CD4-positive, alpha-beta T cell treated with Interleukin-12 subunit alpha and Interleukin-12 subunit beta, for 1 hour (primary cell): Measurements from ENCODE around the gene C16orf95.
"Not testable (repeated sequence)": the region's sequence is repeated elsewhere in the genome, so short reads cannot be mapped to it uniquely, and the experiment has no call there.

Experiments used
- DNase-seq: peaks from one replicate; pipeline ENCODE4 v3.0.0-alpha.2; 2020

Gene C16orf95

DNA sequence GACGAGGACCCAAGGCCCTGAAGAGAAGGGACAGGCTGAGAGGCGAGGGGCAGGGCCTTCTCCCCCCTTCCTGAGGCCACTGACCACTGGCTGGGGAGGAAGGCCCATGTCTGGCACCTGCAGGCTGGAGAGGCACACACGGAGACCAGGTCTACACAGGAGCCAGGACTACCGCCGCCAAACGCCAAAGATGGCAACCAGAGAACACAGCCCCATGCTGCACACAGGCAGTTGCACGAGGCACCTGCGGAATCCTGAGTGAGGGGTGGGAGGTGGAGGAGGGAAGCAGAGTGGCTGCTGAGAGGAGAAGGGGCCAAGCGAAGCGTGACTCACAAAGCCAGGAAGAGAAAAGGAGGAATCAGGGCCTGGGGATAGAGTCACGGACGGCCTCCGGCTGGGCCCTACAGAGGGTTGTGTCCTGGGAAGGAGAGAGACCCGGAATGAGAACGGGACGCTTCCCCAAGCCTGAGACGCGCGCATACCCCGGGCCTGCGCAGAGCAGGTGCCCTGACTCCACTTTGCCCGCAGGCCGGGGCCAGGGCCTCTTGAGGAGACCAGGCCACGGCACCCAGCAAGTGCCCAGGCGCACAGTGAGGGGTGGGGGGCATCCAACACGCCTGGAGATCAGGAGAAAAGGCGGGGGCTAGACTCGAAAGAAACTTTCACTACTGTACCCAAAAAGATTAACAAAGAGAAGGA is 28.7 kb upstream of the C16orf95 start:
- DNase-seq: no peak

DNA sequence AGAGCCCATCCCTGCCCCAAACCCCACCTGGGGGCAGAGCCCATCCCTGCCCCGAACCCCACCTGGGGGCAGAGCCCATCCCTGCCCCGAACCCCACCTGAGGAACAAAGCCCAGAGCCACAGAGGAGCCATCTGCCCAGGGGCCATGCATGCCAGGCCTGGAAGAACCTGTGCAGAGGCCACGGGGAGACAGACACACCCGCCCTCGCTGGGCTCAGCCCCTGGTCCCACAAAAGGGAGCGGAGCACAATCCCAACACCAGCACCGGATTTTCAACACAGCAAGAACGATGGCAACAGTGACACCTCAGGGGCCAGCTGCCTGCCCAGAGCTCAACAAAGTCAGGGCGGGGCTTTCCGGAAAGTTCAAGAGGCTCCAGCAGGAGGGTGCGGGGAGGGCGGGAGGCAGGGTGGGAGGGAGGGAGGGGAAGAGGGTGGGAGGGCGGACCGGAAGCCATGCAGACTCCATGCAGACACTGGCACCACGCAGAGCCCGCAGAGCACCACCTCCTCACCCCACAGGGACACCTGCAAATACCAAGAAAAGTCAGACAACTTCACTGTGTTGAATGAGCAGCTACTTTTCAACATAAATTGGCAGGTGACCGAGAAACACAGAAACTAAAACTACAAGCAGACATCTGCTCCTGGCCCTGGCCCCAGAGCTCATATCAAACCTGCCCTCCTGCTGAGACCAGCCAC is 27.9 kb upstream of the C16orf95 start:
- peak; percentile 64 for DNase-seq

DNA sequence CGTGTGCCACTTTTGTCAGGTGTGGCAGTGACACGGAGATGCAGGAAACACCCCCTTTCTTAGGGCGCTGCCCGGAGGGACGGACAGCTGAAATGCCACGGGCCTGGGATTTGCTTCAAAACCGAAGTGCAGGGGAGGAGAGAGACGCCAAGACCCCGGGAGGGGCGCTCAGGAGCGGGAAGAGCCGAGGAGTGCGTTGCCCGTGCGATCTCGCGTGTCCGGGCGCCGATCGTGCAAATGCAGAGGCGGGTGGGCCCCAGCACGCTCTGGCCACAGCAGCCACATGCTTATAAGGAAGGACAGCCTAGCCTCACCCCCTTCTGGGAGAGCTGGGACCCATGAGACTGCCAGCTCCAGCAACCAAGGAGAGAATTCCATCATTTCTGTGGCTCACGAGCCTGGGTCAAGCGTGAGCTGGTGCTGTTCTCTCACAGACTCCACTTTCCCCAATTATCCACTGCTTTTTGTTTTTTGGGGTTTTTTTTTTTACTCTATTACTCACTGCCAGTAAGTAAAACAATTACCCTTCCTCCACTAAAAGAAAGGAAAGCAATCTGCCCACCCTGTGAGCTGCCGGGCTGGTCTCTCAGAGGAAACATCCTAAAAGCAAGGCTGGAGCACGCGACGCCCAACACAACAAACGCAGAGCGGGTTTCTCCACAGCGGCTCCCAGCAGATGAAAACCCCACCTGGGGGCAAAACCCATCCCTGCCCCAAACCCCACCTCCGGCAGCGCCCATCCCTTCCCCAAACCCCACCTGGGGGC is 27.2 kb upstream of the C16orf95 start:
- DNase-seq: no peak

DNA sequence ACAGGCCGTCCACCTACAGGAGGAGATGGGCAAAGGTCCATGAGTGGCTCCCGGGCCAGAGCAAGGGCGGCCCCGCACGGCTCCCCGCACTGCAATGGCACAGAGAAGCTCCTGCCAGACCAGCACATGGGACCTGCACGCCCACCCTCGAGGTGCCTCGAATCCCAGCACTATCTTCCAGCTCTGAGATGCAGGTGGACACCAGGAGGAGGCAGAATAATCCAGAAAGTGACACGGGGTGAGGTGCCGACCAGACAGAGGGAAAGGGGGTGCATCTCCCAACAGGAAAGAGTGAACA is 26.5 kb upstream of the C16orf95 start:
- no peak for DNase-seq

DNA sequence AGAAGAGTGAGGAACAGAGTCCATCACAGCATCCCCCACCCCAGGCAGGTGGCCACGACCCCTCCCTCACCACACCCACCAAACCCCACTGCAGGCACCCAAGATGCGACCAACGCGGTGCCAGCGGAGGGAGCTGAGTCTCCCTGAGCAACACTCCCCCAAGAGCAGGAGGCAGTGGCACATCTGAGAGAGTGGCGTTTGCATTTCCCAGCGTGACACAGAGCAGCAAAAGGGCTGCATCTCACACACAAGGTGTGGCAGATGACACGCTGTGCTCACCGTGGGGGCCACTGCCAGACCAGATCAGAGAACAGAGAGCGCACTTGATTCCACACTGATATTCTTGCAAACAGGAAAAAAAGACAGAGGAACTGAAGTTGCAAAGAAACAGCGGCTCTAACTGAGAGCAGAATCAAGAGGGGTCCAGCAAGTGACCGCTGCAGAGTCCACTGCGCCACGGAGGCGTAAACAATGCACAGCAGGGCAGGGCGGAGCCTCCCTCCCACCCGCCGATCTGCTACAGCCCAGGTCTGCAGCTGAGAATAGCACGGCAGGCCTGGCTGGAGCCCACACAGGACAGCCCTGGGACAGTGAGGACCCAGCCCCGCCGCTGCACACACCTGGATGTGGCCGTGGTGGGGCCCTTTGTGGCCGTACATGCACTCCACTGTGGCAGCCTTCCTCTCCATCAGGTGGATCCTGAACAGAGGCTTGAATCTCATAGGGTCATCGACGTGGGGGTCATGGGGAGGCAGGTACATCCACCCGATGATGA is 26.0 kb upstream of the C16orf95 start:
- DNase-seq: no peak

DNA sequence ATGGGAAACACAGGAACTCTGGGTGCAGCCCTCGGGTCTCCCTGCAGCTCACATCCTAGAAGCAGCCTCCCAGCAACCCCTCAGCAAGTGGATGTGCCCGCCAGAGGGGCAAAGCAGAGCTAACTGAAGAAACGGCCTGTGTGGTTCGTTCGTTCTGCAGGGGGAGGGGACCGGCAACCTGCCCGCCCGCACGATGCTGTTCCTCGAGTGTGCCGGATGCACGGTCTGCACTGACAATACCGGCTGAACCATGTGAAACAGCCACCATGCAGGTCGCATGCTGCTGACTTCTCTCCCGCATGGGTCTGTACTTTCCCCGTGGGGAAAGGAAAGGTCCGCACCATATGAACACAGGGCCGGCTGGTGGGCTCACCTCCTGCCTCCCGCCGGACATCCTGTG is 25.3 kb upstream of the C16orf95 start:
- no peak for DNase-seq

DNA sequence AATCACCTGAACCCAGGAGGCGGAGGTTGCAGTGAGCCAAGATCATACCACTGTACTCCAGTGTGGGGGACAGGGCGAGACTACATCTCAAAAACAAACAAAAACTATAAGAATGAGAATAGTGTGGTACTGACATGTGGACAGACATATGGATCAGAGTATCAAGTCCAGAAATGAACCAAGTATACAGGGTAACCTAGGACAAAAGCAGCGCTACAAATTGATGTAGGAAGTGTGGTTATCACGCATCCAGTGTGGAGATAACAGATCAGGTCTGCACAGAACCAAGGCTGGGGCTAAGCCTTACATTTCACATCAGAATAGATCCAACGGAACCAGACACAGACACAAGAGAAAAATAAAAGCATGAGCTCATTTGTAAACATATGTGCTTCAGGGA is 23.0 kb upstream of the C16orf95 start:
- DNase-seq: no peak

DNA sequence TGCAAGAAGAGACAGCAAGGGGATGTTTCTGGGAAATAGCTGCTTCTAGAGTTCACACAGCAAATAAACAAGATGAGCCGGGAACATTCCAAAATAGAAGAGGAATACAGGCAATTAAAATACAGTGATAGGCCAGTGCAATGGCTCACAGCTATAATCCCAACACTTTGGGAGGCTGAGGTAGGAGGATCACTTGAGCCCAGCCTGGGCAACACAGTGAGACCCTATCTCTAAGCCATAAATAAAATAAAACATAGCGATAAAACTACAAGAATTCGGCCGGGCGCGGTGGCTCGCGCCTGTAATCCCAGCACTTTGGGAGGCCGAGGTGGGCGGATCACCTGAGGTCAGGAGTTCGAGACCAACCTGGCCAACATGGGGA is 22.5 kb upstream of the C16orf95 start:
- not testable (repeated sequence) for DNase-seq

DNA sequence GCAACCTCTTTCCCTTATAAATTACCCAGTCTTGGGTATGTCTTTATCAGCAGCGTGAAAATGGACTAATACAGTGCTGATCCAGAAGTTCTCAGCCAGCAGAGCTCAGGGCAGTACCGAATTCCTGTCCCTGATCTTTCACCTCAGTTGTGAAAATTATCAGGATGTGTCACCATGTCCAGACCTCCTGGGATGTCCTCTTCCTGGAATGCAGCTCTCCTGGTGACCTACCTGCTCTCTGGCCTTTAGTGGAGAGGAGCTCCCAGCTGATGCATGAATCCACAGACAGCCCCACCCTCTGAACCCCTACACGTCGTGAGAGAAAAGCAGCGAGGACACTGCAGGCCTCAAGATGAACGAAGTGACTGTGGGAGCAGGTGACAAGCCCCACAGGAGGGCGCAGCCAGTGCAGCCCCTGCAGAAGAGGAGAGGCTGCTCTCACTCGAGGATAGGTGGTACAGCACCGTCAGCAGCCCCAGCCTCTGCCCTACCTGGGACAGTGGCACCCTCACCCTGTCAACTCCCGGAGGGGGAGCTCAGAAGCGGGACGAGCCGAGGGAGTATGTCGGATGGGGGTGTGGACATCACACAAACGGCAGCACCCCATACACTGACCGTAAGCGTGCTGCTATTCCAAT is 22.0 kb upstream of the C16orf95 start:
- DNase-seq: no peak

DNA sequence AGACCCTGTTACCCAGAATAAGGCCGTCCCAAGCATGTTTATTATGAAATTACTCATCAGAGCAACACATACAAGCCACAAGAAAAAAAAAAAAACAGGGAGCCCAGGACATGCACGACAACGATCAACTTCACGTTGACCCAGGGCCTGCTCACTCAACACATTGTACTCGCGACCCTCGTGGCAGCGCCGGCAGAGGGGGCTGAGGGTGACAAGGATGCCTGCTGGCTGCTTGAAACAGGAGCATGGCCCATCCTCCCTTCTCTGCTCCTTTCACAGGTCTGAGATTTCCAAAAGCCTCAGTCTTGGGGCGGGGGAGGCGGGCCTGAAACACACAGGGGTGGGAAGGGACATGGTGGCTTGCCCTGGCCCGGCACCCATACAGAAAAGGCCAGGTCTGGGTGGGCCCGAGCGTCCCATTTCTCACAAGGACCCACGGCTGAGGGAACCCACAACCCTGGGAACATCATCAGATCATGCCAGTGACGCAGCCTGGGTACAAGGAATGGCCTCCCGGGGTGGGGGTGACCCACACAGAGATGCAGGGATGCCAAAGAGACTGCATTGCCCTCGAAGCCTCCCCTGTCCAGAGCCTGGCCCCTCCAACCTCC is 21.1 kb upstream of the C16orf95 start:
- no peak for DNase-seq

DNA sequence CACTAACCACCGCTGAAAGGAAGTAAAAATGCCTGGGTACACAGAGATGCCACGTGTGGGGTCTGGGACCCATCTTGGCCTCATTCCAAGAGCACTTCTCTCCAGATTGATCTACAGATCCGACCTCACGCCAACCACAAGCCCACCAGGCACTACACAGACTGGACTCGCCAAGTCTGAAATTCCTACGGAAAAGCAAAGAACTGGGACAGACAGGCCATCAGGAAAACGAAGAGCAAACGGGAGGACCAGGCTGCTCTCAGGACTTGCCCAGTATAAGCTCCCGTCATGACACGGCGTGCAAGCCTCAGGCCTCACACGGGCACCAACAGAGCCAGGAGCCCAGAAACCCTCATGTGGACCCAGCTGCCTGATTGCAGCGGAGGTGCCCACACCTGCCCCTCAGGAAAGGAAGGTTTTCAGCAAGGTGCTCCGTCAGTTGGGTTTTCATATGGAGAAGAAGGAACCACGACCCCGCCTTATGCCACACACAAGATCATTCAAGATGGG is 20.1 kb upstream of the C16orf95 start:
- DNase-seq: no peak

DNA sequence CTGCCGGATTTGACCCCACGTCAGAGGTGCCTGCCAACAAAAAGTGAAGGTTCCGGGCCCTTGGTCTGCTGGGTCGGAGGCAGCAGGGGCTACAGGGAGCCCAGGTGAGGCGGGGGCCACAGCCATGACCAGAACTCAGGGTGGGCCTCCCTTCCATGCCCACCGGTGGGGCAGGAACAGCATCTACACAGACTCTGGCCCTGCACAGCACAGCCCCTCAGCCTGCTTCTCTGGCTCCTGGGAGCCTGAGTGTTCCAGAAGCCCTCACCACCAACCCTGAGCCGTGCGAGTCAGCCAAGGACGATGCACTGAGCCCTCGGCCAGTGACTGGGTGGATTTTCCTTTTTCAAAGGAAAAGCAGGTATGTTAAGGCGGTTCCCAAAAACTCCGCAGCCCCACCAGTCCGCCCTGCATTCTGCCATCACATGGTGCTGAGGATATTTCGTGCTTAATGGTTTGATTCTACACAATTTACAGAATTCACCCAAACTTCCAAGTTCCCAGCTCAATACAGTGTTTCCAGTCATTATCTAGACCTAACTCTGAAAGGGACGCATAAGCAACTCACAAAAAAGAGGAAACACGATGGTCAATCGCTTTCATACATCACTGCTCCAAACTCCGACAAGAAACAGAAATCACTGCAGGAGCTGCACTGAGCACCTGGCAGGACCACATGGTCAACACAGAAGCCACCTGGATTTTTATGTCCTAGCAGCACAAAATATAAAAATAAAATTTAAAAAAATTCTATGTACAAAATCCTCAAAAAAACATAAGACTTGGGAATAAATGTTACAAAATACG is 19.4 kb upstream of the C16orf95 start:
- no peak for DNase-seq

DNA sequence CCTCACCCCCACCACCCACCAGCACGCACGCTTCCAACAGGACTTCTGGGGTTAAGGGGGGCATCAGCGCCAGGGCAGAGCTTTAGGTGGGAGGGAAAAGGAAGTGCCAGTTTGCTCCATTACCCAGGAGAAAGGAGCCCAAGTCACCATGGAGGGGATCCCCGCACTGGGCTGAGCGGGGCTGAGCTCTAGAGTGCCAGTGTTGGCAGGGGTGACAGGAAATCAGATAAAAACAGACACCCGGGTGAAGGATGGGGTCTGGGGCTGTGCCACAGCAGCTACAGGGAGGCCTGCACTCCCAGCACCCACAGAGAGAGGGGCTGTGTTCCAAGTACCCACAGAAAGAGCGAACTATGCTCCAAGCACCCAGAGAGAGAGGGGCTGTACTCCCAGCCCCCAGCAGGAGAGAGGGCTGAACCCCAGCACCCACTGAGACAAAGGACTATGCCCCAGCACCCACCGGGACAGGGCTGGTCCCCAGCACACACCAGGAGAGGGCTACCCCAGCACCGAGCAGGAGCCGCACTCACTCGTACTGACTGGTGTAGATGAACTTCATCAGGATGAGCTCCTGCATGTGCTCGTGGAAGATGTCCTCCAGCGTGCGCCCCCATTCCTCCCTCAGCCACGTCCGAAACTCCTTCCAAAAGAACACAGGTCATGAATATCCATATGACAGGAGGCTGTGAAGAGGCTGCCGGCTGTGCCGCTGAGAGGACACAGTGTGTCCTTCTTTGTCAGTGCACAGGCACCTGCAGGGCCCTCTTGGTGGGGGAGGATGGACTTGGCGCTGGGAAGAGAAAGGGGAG is 18.6 kb upstream of the C16orf95 start:
- DNase-seq: no peak

DNA sequence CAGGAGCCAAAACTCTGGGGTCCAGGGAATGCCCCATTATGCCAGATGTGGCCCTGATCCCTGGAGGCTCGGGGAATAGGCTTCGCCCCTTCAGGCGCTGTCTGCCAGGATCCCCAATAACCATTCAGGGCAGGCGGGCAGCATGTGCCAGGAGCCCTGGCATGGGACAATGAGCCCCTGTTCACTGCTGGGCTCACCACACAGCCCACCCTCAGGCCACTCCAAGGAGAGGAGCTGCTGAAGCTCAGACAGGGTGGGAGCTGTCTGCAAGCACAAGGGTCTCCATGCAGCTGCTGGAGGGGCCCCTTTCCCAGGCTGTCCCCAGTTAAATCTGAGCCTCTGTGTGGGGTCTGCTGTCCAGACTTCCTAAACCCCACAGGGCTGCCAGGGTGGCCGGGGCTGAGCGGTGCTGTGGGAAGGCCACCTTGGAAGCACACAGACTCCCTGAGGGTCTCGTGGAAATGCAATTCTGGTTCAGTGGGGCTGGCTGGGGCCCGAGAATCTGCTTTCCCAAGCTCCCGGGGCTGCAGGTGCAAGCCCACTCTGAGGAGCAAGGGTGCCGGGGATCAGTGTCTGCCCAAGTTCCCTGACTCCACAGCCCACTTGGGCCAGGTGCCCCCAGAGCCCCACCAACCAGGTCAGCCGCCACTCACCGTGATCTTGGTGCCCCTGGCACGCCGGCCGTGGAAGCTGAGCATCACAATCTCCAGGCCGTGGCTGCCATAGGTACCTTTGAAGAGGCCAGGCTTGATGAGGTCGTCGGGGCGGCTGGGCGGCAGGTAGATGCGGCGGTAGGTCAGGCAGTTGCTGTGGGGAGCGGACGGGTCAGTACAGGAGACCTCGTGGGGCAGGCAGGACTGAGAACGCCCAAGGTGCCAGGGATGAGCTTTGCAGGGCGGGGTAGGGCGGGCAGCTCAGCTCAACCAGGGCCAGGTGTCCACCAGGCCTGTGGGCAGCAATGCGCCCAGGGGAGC is 17.7 kb upstream of the C16orf95 start:
- no peak for DNase-seq

DNA sequence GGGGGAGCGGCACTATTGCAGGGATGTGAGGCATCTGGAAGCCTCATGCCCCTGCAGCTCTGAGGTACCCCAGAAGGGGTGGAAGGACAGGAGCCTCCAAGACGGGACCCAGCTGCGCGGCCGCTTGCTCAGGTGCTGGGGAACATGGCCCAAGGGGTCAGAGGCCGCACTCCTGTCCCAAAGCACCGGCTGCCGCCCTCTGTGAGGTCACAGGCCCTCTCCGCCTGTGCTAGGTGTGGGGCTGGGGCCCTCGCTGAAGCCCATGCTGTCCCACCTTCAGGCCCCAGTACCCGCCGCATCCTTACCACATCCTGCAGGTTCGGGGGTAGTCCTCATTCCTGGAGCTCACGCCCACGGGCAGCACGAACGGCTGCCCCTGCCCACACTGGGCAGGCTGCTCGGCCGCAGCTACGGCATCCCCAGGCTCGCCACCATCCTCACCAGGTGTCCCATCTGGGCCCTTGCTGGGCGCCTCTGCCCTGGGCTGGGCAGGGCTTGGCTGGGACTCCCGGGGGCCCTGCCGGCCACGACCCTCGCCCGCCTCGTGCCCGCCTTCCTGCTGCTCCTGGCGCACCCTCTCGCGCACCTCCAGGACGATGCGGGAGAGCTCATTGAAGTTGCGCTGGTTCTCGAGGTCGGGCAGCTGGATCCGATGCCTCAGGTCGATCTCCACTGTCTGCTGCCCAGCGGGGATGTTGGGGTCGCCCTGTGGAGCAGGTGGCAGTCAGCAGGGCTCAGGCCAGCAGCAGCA is 16.6 kb upstream of the C16orf95 start:
- no peak for DNase-seq

DNA sequence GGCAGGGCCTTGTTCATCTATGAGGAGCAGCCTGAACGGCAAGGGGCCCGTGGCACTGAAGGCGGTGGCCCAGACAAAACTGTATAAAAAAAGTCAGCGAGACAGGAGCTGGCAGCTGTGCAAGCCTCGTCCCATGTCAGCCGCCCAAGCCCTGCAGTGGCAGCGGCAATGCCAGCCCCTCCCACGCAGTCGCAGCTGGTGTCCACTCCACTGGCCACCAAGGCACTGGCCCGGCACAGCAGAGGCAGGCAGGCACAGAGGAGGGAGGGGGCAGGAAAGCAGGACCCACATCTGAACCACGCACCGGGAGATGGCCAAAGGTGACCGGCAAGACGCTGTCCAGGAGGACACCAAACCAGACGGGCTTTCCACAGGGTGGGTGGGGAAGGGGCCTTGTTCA is 15.9 kb upstream of the C16orf95 start:
- DNase-seq: no peak

DNA sequence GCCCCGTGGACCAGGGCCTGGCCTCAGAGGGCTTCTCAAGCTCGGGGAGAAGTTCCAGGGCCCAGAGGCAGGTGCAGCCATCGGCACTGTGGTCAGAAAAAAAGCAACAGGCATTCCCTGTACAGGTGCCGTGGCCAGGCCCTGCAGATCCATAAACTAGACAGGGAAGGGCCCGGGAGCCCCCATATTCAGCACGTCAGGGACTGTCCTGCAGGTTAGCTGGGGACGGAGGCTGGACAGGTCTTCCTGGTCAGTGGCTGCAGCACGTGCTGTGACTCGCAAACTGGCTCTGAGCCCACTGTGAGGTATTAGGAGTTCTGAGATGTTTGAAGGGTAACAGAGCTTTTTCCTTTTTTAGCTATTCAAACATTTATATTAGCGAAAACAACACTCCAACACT is 15.0 kb upstream of the C16orf95 start:
- DNase-seq: no peak

DNA sequence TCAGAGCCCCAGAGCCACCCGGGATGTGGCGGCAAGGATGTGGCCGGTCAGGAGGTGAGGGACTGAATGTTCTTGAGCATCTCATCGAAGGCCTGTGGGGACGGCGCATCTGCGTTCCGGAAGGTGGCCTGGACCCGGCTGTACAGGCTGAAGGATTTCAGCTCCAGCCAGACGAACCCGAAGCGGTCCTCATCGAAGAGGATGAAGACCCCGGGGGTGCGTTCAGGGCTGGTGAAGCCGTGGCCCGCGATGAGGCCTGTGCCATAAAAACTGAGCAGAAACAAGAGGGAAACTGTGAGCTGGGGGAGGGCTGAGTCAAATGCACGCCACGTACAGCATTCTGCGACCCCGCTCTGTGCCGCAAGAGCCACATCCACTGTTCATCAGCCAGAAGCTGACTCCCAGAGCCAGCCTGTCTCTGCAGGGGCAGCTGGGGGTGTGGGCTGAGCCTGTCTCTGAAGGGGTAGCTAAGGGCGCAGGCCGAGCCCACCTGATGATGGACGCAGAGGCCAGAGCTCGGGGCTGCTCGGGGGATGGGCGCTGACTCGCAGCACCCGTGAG is 14.1 kb upstream of the C16orf95 start:
- no peak for DNase-seq
